HCT116 (cell line): ENCODE measurements around the gene EGFR. TPM values are rescaled to one million over a fixed set of nuclear protein-coding genes. Genes with fewer than 3 reads are reported as not detected.

Experiments
- ATAC-seq: fragments of 200-7000 bp; cut with Tn5 transposase; 2 replicates; pipeline ENCODE4 v1.9.1; 2020; ENCODE audit warnings: mild to moderate bottlenecking, moderate library complexity
- BruUV-seq: library from RNA; stranded (reverse); fragments of 400-500 nt; replicated peaks from 2 replicates; lab custom pipeline; 2021; lab: Mats Ljungman, UMichigan
- CTCF ChIA-PET: fragments of 300-600 bp; sonication (Branson Sonifier 250); formaldehyde crosslinking; loops from one replicate; lab custom pipeline; 2021; ENCODE audit warnings: antibody characterized with exemption; lab: Charles Lee
- POLR2A ChIA-PET: fragments of 300-600, 350-600 bp; sonication (Branson Sonifier 250); formaldehyde crosslinking; loops from one replicate; lab custom pipeline; 2021; ENCODE audit warnings: antibody characterized with exemption; lab: Charles Lee
- RAD21 ChIA-PET, 2 experiments: fragments of 300-600 bp; sonication (Branson Sonifier 250); formaldehyde crosslinking; loops; one replicate each; lab custom pipeline; 2023; ENCODE audit warnings: low total read pairs in 2 of 2; ENCODE audit not compliant: uncharacterized antibody in 2 of 2, unreplicated experiment in 2 of 2, low non-redundant PET in 1 of 2; lab: Charles Lee
- DNase-seq: peaks from one replicate; pipeline ENCODE4 v3.0.0-alpha.2; 2010; ENCODE audit warnings: low read depth, low spot score
- H2AFZ ChIP-seq: fragments of 200-600 bp; shearing (Covaris generic), sonication (generic); 2 replicates; pipeline ENCODE4 v1.6.1; 2017; ENCODE audit warnings: low read depth, mixed run types, mixed read lengths, antibody characterized with exemption, low read length; ENCODE audit not compliant: poor library complexity, severe bottlenecking
- H3K27ac ChIP-seq: 2 replicates; pipeline ENCODE4 v1.5.1; 2012; ENCODE audit warnings: low read depth, low read length
- H3K27me3 ChIP-seq: fragments of 200-600 bp; sonication (generic); 2 replicates; pipeline ENCODE4 v1.6.1; 2016; ENCODE audit warnings: mixed run types, low read length, mixed read lengths; ENCODE audit not compliant: insufficient read depth
- H3K36me3 ChIP-seq, 2 experiments: fragments of 200-500 bp in 1 of 2; fragments of 200-600 bp in 1 of 2; sonication (Bioruptor generic) in 1 of 2; sonication (generic) in 1 of 2; 2 replicates each; pipeline versions ENCODE4 v1.5.1 to v1.6.1; 2014 to 2016; ENCODE audit warnings: low read length in 2 of 2, inconsistent platforms in 1 of 2, mixed read lengths in 1 of 2, mixed run types in 1 of 2; ENCODE audit not compliant: insufficient read depth in 2 of 2, control insufficient read depth in 1 of 2
- H3K4me1 ChIP-seq, 2 experiments: fragments of 200-600 bp in 1 of 2; sonication (generic) in 1 of 2; 2 replicates each; pipeline versions ENCODE4 v1.5.1 to v1.6.1; 2012 to 2017; ENCODE audit warnings: low read length in 2 of 2, inconsistent platforms in 1 of 2, mild to moderate bottlenecking in 1 of 2, mixed read lengths in 1 of 2, mixed run types in 1 of 2, moderate library complexity in 1 of 2; ENCODE audit not compliant: insufficient read depth in 2 of 2, control insufficient read depth in 1 of 2
- H3K4me2 ChIP-seq: fragments of 200-600 bp; sonication (generic); 2 replicates; pipeline ENCODE4 v1.6.1; 2017; ENCODE audit warnings: mixed run types, low read length, mixed read lengths
- H3K4me3 ChIP-seq, 2 experiments: fragments of 200-600 bp in 1 of 2; sonication (generic) in 1 of 2; replicated peaks in 1 of 2; 2 replicates each; pipeline ENCODE4 v1.5.1; 2011 to 2016; ENCODE audit warnings: low read length in 2 of 2, control low read depth in 1 of 2, low read depth in 1 of 2, mild to moderate bottlenecking in 1 of 2, mixed read lengths in 1 of 2, mixed run types in 1 of 2
- H3K79me2 ChIP-seq: fragments of 200-600 bp; sonication (generic); 2 replicates; pipeline ENCODE4 v1.6.1; 2017; ENCODE audit warnings: mild to moderate bottlenecking, mixed run types, low read length, moderate library complexity, mixed read lengths; ENCODE audit not compliant: insufficient read depth
- H3K9ac ChIP-seq: fragments of 200-600 bp; sonication (generic); 2 replicates; pipeline ENCODE4 v1.6.1; 2016; ENCODE audit warnings: low read length, mixed read lengths
- H3K9me2 ChIP-seq: fragments of 200-600 bp; sonication (generic), shearing (Covaris generic); 2 replicates; pipeline ENCODE4 v1.6.1; 2017; ENCODE audit warnings: mixed run types, mild to moderate bottlenecking, moderate library complexity; ENCODE audit not compliant: insufficient read depth
- H3K9me3 ChIP-seq, 2 experiments: fragments of 200-500 bp in 1 of 2; fragments of 200-600 bp in 1 of 2; sonication (Bioruptor generic) in 1 of 2; sonication (generic) in 1 of 2; 2 replicates each; pipeline ENCODE4 v1.6.1; 2014 to 2017; ENCODE audit warnings: low read length in 2 of 2, mixed read lengths in 2 of 2, inconsistent platforms in 1 of 2, low read depth in 1 of 2, mild to moderate bottlenecking in 1 of 2, mixed run types in 1 of 2, moderate library complexity in 1 of 2; ENCODE audit not compliant: control insufficient read depth in 1 of 2, insufficient read depth in 1 of 2
- H4K20me1 ChIP-seq: fragments of 200-600 bp; sonication (generic), shearing (Covaris generic); 2 replicates; pipeline ENCODE4 v1.6.1; 2017; ENCODE audit warnings: mixed run types, mild to moderate bottlenecking, moderate library complexity; ENCODE audit not compliant: insufficient read depth
- CEBPB ChIP-seq: IDR thresholded peaks from 2 replicates; pipeline ENCODE4 v1.6.1; 2012; ENCODE audit warnings: low read depth
- EGR1 ChIP-seq: IDR thresholded peaks from 2 replicates; pipeline ENCODE4 v1.6.1; 2012; ENCODE audit warnings: low read depth
- ELF1 ChIP-seq: IDR thresholded peaks from 2 replicates; pipeline ENCODE4 v1.6.1; 2012; ENCODE audit warnings: low read depth, borderline replicate concordance
- EZH2 ChIP-seq: fragments of 200-600 bp; sonication (generic); IDR thresholded peaks from 2 replicates; pipeline ENCODE4 v1.6.1; 2017; ENCODE audit warnings: antibody characterized with exemption, mixed run types
- FOSL1 ChIP-seq: IDR thresholded peaks from 2 replicates; pipeline ENCODE4 v1.6.1; 2012; ENCODE audit warnings: low read depth
- POLR2A ChIP-seq: IDR thresholded peaks from 2 replicates; pipeline ENCODE4 v1.7.0; 2011; ENCODE audit warnings: borderline replicate concordance; ENCODE audit not compliant: insufficient read depth, insufficient read length; ENCODE audit errors: extremely low read depth
- SP1 ChIP-seq: IDR thresholded peaks from 2 replicates; pipeline ENCODE4 v1.6.1; 2012; ENCODE audit warnings: low read depth
- SRF ChIP-seq: IDR thresholded peaks from 2 replicates; pipeline ENCODE4 v1.6.1; 2012; ENCODE audit warnings: low read depth
- TCF7L2 ChIP-seq: IDR thresholded peaks from 2 replicates; pipeline ENCODE4 v1.7.0; 2011; ENCODE audit warnings: borderline replicate concordance, inconsistent platforms; ENCODE audit not compliant: insufficient read depth, insufficient read length; ENCODE audit errors: extremely low read depth
- ZNF274 ChIP-seq: fragments of 200-500 bp; sonication (Bioruptor generic); IDR thresholded peaks from 2 replicates; pipeline ENCODE4 v1.6.1; 2014; ENCODE audit warnings: mild to moderate bottlenecking, low read depth, low read length, inconsistent platforms
- intact Hi-C: fragments of 100-400 bp; cut with micrococcal nuclease; formaldehyde crosslinking; loops from 2 replicates; pipeline ENCODE4 v1.10.0; 2022
- total RNA-seq: library from RNA; stranded (reverse); gene quantifications from one replicate; pipeline ENCODE4 v1.2.1, GENCODE V29; 2021; ENCODE audit not compliant: unreplicated experiment
- TF ChIP-seq, protein P1 (sequence below): IDR thresholded peaks from 2 replicates; pipeline ENCODE4 v1.6.1; 2012
- TF ChIP-seq, protein P2 (sequence below): IDR thresholded peaks from 2 replicates; pipeline ENCODE4 v1.6.1; 2011; ENCODE audit warnings: mild to moderate bottlenecking, low read length, moderate library complexity; ENCODE audit not compliant: insufficient replicate concordance; ENCODE audit errors: extremely low read depth

Gene EGFR
- total RNA-seq, 1 experiment from 2014 or later, result 71.5 TPM

DNA sequence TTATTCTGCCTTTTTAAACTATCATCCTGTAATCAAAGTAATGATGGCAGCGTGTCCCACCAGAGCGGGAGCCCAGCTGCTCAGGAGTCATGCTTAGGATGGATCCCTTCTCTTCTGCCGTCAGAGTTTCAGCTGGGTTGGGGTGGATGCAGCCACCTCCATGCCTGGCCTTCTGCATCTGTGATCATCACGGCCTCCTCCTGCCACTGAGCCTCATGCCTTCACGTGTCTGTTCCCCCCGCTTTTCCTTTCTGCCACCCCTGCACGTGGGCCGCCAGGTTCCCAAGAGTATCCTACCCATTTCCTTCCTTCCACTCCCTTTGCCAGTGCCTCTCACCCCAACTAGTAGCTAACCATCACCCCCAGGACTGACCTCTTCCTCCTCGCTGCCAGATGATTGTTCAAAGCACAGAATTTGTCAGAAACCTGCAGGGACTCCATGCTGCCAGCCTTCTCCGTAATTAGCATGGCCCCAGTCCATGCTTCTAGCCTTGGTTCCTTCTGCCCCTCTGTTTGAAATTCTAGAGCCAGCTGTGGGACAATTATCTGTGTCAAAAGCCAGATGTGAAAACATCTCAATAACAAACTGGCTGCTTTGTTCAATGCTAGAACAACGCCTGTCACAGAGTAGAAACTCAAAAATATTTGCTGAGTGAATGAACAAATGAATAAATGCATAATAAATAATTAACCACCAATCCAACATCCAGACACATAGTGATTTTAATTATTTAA lies 151.7 kb downstream of the EGFR start:
- ATAC-seq, result no peak
- Histone ChIP-seq H3K9me3 (no peaks in the 10 kb centered on the region), H3K9ac (no peak overlapping the region), H3K9me2 (no peaks in the 10 kb centered on the region), H3K36me3 (peaks cover 26 to 43% of the 10 kb centered on the region in 2 experiments), H2AFZ (no peak overlapping the region), H3K4me2 (no peak overlapping the region), H3K79me2 (peaks cover 3% of the 10 kb centered on the region; the same call in 1 of the 2 replicates), H3K4me3 (no peak overlapping the region), H3K27me3 (no peaks in the 10 kb centered on the region), H4K20me1 (no peaks in the 10 kb centered on the region), H3K27ac (no peak overlapping the region), H3K4me1 (no peaks in the 10 kb centered on the region)
- DNase-seq, result no peak
- POLR2A ChIA-PET, result no interaction called here
- TF ChIP-seq CEBPB (no peak), ELF1 (no peak), ZNF274 (no peak)
- TF ChIP-seq, protein P1, sequence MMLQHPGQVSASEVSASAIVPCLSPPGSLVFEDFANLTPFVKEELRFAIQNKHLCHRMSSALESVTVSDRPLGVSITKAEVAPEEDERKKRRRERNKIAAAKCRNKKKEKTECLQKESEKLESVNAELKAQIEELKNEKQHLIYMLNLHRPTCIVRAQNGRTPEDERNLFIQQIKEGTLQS, result no peak
- no TSS peak for BruUV-seq
- RAD21 ChIA-PET, result no interaction called here
- intact Hi-C loops, result no loop called here
- CTCF ChIA-PET, result no interaction called here

DNA sequence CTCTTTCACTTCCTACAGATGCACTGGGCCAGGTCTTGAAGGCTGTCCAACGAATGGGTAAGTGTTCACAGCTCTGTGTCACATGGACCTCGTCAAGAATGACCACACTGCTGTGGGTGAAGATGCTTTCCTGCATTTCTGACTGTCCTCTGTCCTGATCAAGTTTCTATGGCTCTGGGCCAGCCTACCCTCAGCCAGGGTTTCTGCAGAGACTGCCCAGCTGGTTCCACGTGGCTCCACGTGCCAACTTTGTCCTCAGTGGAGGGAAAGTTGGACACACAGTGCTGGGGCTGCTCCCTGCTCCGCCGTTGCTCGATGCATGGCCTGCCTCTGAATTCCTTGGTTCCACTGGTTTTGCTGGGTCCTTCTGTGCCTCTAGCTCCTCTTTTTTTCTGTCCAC lies 152.3 kb downstream of the EGFR start:
- no peaks in the 10 kb centered on the region for H4K20me1 ChIP-seq
- H2AFZ ChIP-seq, result no peak overlapping the region
- ChIA-PET RAD21 (no interaction called here), CTCF (no interaction called here), POLR2A (no interaction called here)
- H3K4me3 ChIP-seq, result no peak overlapping the region
- no peaks in the 10 kb centered on the region for H3K9me3 ChIP-seq
- ATAC-seq, result no peak
- no peak for DNase-seq
- BruUV-seq, result no TSS peak
- H3K9me2 ChIP-seq, result no peaks in the 10 kb centered on the region
- no peak overlapping the region for H3K27ac ChIP-seq
- no peaks in the 10 kb centered on the region for H3K4me1 ChIP-seq
- H3K9ac ChIP-seq, result no peak overlapping the region
- no peaks in the 10 kb centered on the region for H3K27me3 ChIP-seq
- H3K4me2 ChIP-seq, result no peak overlapping the region
- peaks cover 3% of the 10 kb centered on the region; the same call in 1 of the 2 replicates for H3K79me2 ChIP-seq
- peaks cover 26 to 37% of the 10 kb centered on the region in 2 experiments for H3K36me3 ChIP-seq
- intact Hi-C loops, result no loop called here
- no peak for TF ChIP-seq SRF
- TF ChIP-seq TCF7L2, result no peak
- TF ChIP-seq EGR1, result no peak
- TF ChIP-seq, protein P2, sequence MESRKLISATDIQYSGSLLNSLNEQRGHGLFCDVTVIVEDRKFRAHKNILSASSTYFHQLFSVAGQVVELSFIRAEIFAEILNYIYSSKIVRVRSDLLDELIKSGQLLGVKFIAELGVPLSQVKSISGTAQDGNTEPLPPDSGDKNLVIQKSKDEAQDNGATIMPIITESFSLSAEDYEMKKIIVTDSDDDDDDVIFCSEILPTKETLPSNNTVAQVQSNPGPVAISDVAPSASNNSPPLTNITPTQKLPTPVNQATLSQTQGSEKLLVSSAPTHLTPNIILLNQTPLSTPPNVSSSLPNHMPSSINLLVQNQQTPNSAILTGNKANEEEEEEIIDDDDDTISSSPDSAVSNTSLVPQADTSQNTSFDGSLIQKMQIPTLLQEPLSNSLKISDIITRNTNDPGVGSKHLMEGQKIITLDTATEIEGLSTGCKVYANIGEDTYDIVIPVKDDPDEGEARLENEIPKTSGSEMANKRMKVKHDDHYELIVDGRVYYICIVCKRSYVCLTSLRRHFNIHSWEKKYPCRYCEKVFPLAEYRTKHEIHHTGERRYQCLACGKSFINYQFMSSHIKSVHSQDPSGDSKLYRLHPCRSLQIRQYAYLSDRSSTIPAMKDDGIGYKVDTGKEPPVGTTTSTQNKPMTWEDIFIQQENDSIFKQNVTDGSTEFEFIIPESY, result no peak
- no peak for TF ChIP-seq EZH2
- no peak for TF ChIP-seq SP1
- TF ChIP-seq FOSL1, result no peak
- TF ChIP-seq POLR2A, result no peak
